ENCODE data around the gene PPP2R3A.

Gene PPP2R3A

GRCh38 chr3:136177876-136178275, 212.3 kb downstream of the PPP2R3A start:
- TF ChIP-seq CTCF (IDR thresholded peaks at IDR 0.05; ENCODE audit: low read depth, low read length, missing control alignments): no peak

GRCh38 chr3:136181741-136182140, 216.2 kb downstream of the PPP2R3A start:
- no peak overlapping the region for H3K4me3 ChIP-seq (ENCODE audit: low read depth, low read length)
- TF ChIP-seq CTCF (IDR thresholded peaks at IDR 0.05; ENCODE audit: low read depth, low read length, missing control alignments): no peak
- DNase-seq (ENCODE audit: low read depth): no peak

More at GRCh38 chr3:136177876-136178275, 212.3 kb downstream of the PPP2R3A start:
- no peak overlapping the region for H3K4me3 ChIP-seq (ENCODE audit: low read depth, low read length)
- DNase-seq (ENCODE audit: low read depth): no peak

- H3K4me3 ChIP-seq (ENCODE audit: low read depth, low read length): no peak overlapping the region
- no peak for DNase-seq (ENCODE audit: low read depth)
- no peak for TF ChIP-seq CTCF (IDR thresholded peaks at IDR 0.05; ENCODE audit: low read depth, low read length, missing control alignments)
These were observed 219.2 kb downstream of the PPP2R3A start for GRCh38 chr3:136184703-136185102.

GRCh38 chr3:136186344-136186743, 220.8 kb downstream of the PPP2R3A start:
- H3K4me3 ChIP-seq (ENCODE audit: low read depth, low read length): no peak overlapping the region

GRCh38 chr3:136186846-136187245, 221.3 kb downstream of the PPP2R3A start:
- TF ChIP-seq CTCF (IDR thresholded peaks at IDR 0.05; ENCODE audit: low read depth, low read length, missing control alignments): no peak
- DNase-seq (ENCODE audit: low read depth): no peak
- no peak overlapping the region for H3K4me3 ChIP-seq (ENCODE audit: low read depth, low read length)

More at GRCh38 chr3:136186344-136186743, 220.8 kb downstream of the PPP2R3A start:
- DNase-seq (ENCODE audit: low read depth): no peak
- no peak for TF ChIP-seq CTCF (IDR thresholded peaks at IDR 0.05; ENCODE audit: low read depth, low read length, missing control alignments)

GRCh38 chr3:136187868-136188267, 222.3 kb downstream of the PPP2R3A start:
- TF ChIP-seq CTCF (IDR thresholded peaks at IDR 0.05; ENCODE audit: low read depth, low read length, missing control alignments): no peak
- DNase-seq (ENCODE audit: low read depth): no peak
- no peak overlapping the region for H3K4me3 ChIP-seq (ENCODE audit: low read depth, low read length)

GRCh38 chr3:136189043-136189442, 223.5 kb downstream of the PPP2R3A start:
- DNase-seq (ENCODE audit: low read depth): no peak
- no peak overlapping the region for H3K4me3 ChIP-seq (ENCODE audit: low read depth, low read length)
- TF ChIP-seq CTCF (IDR thresholded peaks at IDR 0.05; ENCODE audit: low read depth, low read length, missing control alignments): no peak
